ENCODE measurements around the gene EFCAB7.

GRCh38 chr1:63593886-63594605 lies 70.7 kb downstream of the EFCAB7 start:
- TF ChIP-seq, protein P1, sequence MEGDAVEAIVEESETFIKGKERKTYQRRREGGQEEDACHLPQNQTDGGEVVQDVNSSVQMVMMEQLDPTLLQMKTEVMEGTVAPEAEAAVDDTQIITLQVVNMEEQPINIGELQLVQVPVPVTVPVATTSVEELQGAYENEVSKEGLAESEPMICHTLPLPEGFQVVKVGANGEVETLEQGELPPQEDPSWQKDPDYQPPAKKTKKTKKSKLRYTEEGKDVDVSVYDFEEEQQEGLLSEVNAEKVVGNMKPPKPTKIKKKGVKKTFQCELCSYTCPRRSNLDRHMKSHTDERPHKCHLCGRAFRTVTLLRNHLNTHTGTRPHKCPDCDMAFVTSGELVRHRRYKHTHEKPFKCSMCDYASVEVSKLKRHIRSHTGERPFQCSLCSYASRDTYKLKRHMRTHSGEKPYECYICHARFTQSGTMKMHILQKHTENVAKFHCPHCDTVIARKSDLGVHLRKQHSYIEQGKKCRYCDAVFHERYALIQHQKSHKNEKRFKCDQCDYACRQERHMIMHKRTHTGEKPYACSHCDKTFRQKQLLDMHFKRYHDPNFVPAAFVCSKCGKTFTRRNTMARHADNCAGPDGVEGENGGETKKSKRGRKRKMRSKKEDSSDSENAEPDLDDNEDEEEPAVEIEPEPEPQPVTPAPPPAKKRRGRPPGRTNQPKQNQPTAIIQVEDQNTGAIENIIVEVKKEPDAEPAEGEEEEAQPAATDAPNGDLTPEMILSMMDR (conservative IDR thresholded peaks at IDR 0.05; ENCODE audit: low read depth in 2 of 2) = no peak
- TF ChIP-seq EZH2 (IDR thresholded peaks at IDR 0.05; ENCODE audit: low read depth, unreplicated experiment) = no peak
- no peak for TF ChIP-seq POLR2AphosphoS5 (IDR thresholded peaks at IDR 0.05; ENCODE audit: low read depth)
- no peak for TF ChIP-seq REST (IDR thresholded peaks at IDR 0.05; ENCODE audit: unreplicated experiment)
- no peak for TF ChIP-seq ZNF462 (CRISPR knock-in tag; IDR thresholded peaks at IDR 0.05)
- no peak for TF ChIP-seq EZH2phosphoT487 (IDR thresholded peaks at IDR 0.05; ENCODE audit: unreplicated experiment)

Data from GM23338 (cell line).